ENCODE data around the gene CARS1. TPM values are rescaled to one million over a fixed set of nuclear protein-coding genes. Genes with fewer than 3 reads are reported as not detected.

The CARS1 gene
- total and polyA plus RNA-seq, 2 of the 4 experiments (the other 2 are of a cell fraction): 72.7 to 78.3 TPM

DNA sequence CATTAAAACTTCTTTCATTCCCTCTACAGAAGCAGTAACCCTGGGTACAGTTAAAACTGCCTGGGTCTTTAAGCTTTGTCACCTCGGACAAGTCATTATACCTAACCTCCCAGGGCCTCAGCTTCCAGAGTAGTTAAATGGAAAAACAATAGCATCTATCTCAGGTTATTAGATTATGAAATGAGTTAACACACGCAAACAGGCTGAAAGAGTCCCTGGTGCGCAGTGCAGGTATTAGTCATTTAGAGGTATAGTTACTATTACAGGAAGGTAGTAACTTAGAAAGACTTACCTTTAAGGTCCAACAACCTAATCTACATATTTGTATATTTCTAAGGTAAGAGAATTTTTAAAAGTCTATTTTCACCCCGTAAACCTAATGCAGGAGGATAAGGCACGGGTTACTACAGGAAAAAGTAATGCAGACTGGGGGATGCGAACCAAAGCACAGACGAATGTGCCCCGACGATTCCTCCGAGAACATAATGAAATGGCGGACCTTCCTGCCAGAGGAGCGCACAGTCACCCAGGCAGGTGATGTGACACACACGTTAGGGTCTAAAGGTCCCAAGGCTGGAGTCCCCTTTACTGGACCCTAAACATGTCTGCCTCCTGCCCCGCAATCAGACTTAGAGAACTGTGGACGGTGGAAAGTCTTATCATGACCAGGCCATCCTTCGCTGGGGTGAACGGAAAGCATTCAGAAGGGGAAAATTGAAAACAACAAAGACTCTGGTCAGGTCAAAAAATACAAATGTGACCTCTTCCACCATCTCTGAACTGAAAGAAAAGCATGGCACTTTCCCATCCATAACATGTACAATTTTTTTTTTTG, 66.4 kb downstream of the CARS1 start:
- Histone ChIP-seq H2AK5ac (ENCODE audit: low read depth, low read length) (peak overlapping the region; percentile 94), H3K9me1 (ENCODE audit: insufficient read depth, low read length) (0 out of 2 replicates have a peak, but pooled peaks cover 6% of the 10 kb centered on the region), H3K4me1 (ENCODE audit: control insufficient read depth, insufficient read depth, low read length) (peaks cover 10% of the 10 kb centered on the region), H4K20me1 (ENCODE audit: insufficient read depth, low read length) (peaks cover 53% of the 10 kb centered on the region), H3K4me3 (ENCODE audit: insufficient read depth, low read depth, low read length) (peak overlapping the region; percentile 92), H2BK20ac (ENCODE audit: low read depth, low read length) (no peak overlapping the region), H3K23ac (ENCODE audit: low read depth, low read length) (peak overlapping the region; percentile 99), H3K9ac (ENCODE audit: low read depth, low read length) (peak overlapping the region; percentile 98), H3K27me3 (ENCODE audit: control insufficient read depth, insufficient read depth, low read length) (no peaks in the 10 kb centered on the region), H2AK9ac (replicated peaks; ENCODE audit: low read depth, low read length, poor library complexity) (peak overlapping the region; percentile 98), H3K79me1 (ENCODE audit: low read depth in 1 of 2, low read length in 2 of 2) (peaks cover 0 to 18% of the 10 kb centered on the region in 2 experiments; a peak in 2 of 4 replicates), H3K4me2 (ENCODE audit: low read depth, low read length) (peak overlapping the region; percentile 100), H4K5ac (ENCODE audit: low read depth, low read length) (peak overlapping the region; percentile 52; the same call in 1 of the 2 replicates), H3K56ac (ENCODE audit: extremely low read depth, insufficient read depth, low read length) (peak overlapping the region; percentile 77), H3K4ac (ENCODE audit: low read depth, low read length) (peak overlapping the region; percentile 90), H4K91ac (ENCODE audit: insufficient read depth, low read depth, low read length) (peak overlapping the region; percentile 83; the same call in 1 of the 2 replicates), H3K9me3 (ENCODE audit: control insufficient read depth, insufficient read depth, low read length) (no peaks in the 10 kb centered on the region), H2AFZ (replicated peaks; ENCODE audit: low read length, poor library complexity) (peak overlapping the region; percentile 74), H2BK15ac (ENCODE audit: low read depth, low read length) (no peak overlapping the region; the same call in 2 of the 3 replicates), H3K14ac (replicated peaks; ENCODE audit: low read depth, low read length) (peak overlapping the region; percentile 64), H3K36me3 (ENCODE audit: control insufficient read depth, insufficient read depth, low read length) (peaks cover 4% of the 10 kb centered on the region), H4K8ac (ENCODE audit: low read depth in 2 of 2, low read length in 2 of 2) (peak overlapping the region; percentile 23 to 32; a peak in 2 of 4 replicates), H3K18ac (ENCODE audit: low read depth, low read length) (no peak overlapping the region), H2BK5ac (ENCODE audit: low read depth, low read length, poor library complexity, severe bottlenecking) (peak overlapping the region; percentile 78), H2BK120ac (ENCODE audit: low read depth, low read length) (no peak overlapping the region), H3K27ac (ENCODE audit: insufficient read depth, low read length) (peak overlapping the region; percentile 92)
- CTCF ChIA-PET: interaction anchor here (0.8 to 1.0 kb wide), 2 partner anchors 458 kb away, joined by 3 to 4 read pairs; no protein-coding TSS in a partner anchor
- 0 out of 2 replicates have a peak, but pooled peaks have one; percentile 17 for TF ChIP-seq CHD1 (IDR thresholded peaks at IDR 0.05; ENCODE audit: low read depth, low read length)
- TF ChIP-seq, protein P1, sequence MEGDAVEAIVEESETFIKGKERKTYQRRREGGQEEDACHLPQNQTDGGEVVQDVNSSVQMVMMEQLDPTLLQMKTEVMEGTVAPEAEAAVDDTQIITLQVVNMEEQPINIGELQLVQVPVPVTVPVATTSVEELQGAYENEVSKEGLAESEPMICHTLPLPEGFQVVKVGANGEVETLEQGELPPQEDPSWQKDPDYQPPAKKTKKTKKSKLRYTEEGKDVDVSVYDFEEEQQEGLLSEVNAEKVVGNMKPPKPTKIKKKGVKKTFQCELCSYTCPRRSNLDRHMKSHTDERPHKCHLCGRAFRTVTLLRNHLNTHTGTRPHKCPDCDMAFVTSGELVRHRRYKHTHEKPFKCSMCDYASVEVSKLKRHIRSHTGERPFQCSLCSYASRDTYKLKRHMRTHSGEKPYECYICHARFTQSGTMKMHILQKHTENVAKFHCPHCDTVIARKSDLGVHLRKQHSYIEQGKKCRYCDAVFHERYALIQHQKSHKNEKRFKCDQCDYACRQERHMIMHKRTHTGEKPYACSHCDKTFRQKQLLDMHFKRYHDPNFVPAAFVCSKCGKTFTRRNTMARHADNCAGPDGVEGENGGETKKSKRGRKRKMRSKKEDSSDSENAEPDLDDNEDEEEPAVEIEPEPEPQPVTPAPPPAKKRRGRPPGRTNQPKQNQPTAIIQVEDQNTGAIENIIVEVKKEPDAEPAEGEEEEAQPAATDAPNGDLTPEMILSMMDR (conservative IDR thresholded peaks at IDR 0.05; ENCODE audit: low read depth, low read length): no peak
- ATAC-seq (ENCODE audit: low read depth) (no peak), DNase-seq (no peak)
- intact Hi-C loops (cut with micrococcal nuclease): loop anchor here (5.0 kb wide), 2 partner anchors 99 to 459 kb away; no protein-coding TSS in a partner anchor
- dilution Hi-C loops (cut with HindIII; ENCODE audit: low sequenced_read_pairs, unreplicated experiment): no loop called here
- in situ Hi-C loops (cut with MboI; ENCODE audit: low sequenced_read_pairs): no loop called here
- POLR2A ChIA-PET (ENCODE audit: unreplicated experiment): no interaction called here
- WGBS, 2 experiments (ENCODE audit: extremely low coverage in 2 of 2, insufficient read length in 1 of 2): 2% methylated on average over 8 of the region's 17 CpGs; no CpG with 5 or more reads in 1 of the 2 experiments
- TSS peak; percentile 26 for BruUV-seq (replicated peaks)

All from IMR-90 (cell line).